H1 (cell line): ENCODE results near the gene CIAO3. TPM values are rescaled to one million over a fixed set of nuclear protein-coding genes. Genes with fewer than 3 reads are reported as not detected.

Source experiments
- CTCF ChIA-PET: fragments of 300-600 bp; sonication (Branson Sonifier 250); formaldehyde crosslinking; loops from one replicate; lab custom pipeline; 2021; ENCODE audit not compliant: partially characterized antibody; lab: Charles Lee
- POLR2A ChIA-PET: fragments of 300-600 bp; sonication (Branson Sonifier 250); formaldehyde crosslinking; loops from one replicate; lab custom pipeline; 2021; ENCODE audit warnings: inconsistent platforms; ENCODE audit not compliant: partially characterized antibody; lab: Charles Lee
- DNase-seq, 2 experiments: peaks; one replicate each; pipeline versions ENCODE4 v3.0.0 to v3.0.0-alpha.2; 2010 to 2022; ENCODE audit warnings: low spot score in 2 of 2, low read depth in 1 of 2, mixed read lengths in 1 of 2
- FAIRE-seq: peaks from 2 replicates; lab custom pipeline; 2011; peaks lifted over from hg19 to GRCh38; lab: Jason Lieb, UNC
- H2AFZ ChIP-seq: 2 replicates; pipeline ENCODE4 v1.8.1; 2012; ENCODE audit warnings: low read length, inconsistent platforms
- H2AK5ac ChIP-seq: 2 replicates; pipeline ENCODE4 v1.6.1; 2013; ENCODE audit warnings: low read depth, low read length
- H2BK120ac ChIP-seq: replicated peaks from 2 replicates; pipeline ENCODE3; 2013; ENCODE audit warnings: low read depth, low read length, inconsistent platforms
- H2BK12ac ChIP-seq: 2 replicates; pipeline ENCODE4 v1.6.1; 2013; ENCODE audit warnings: low read depth, low read length
- H2BK15ac ChIP-seq: 2 replicates; pipeline ENCODE4 v1.6.1; 2013; ENCODE audit warnings: low read length
- H2BK20ac ChIP-seq: 2 replicates; pipeline ENCODE4 v1.6.1; 2013; ENCODE audit warnings: low read length
- H2BK5ac ChIP-seq: 2 replicates; pipeline ENCODE4 v1.6.1; 2013; ENCODE audit warnings: low read depth, low read length
- H3K14ac ChIP-seq: 2 replicates; pipeline ENCODE4 v1.6.1; 2013; ENCODE audit warnings: inconsistent platforms; ENCODE audit not compliant: insufficient read length
- H3K18ac ChIP-seq: 2 replicates; pipeline ENCODE4 v1.6.1; 2013; ENCODE audit warnings: low read length; ENCODE audit errors: extremely low read depth
- H3K23ac ChIP-seq: 2 replicates; pipeline ENCODE4 v1.6.1; 2013; ENCODE audit warnings: inconsistent platforms; ENCODE audit not compliant: insufficient read length
- H3K23me2 ChIP-seq: 2 replicates; pipeline ENCODE4 v1.6.1; 2013; ENCODE audit warnings: low read depth, low read length
- H3K27ac ChIP-seq: 2 replicates; pipeline ENCODE4 v1.6.1; 2011; ENCODE audit warnings: low read depth, low read length, inconsistent platforms
- H3K27me3 ChIP-seq, 4 experiments: replicated peaks in 1 of 4; 1 replicate in 1 of 4; 2 replicates in 3 of 4; pipeline versions ENCODE4 v1.6.1 to v1.8.1; 2011 to 2013; ENCODE audit warnings: low read length in 3 of 4, mild to moderate bottlenecking in 3 of 4, inconsistent platforms in 2 of 4, mixed read lengths in 2 of 4, moderate library complexity in 1 of 4; ENCODE audit not compliant: control insufficient read depth in 3 of 4, insufficient read depth in 3 of 4; ENCODE audit errors: extremely low read depth in 1 of 4
- H3K36me3 ChIP-seq, 4 experiments: 2 replicates each; pipeline versions ENCODE4 v1.6.1 to v1.8.1; 2011 to 2013; ENCODE audit warnings: mild to moderate bottlenecking in 4 of 4, low read length in 3 of 4, moderate library complexity in 2 of 4, control low read depth in 1 of 4, inconsistent platforms in 1 of 4; ENCODE audit not compliant: insufficient read depth in 4 of 4, control insufficient read depth in 2 of 4
- H3K4ac ChIP-seq: replicated peaks from 2 replicates; pipeline ENCODE3; 2013; ENCODE audit warnings: low read length, low read depth, mixed read lengths, inconsistent platforms; ENCODE audit not compliant: insufficient read length
- H3K4me1 ChIP-seq, 4 experiments: replicated peaks in 1 of 4; 1 replicate in 1 of 4; 2 replicates in 3 of 4; pipeline versions ENCODE4 v1.6.1 to v1.8.1; 2011 to 2013; ENCODE audit warnings: low read length in 3 of 4, inconsistent platforms in 2 of 4, mixed read lengths in 1 of 4; ENCODE audit not compliant: insufficient read depth in 4 of 4, control insufficient read depth in 3 of 4
- H3K4me2 ChIP-seq, 2 experiments: 2 replicates each; pipeline versions ENCODE4 v1.6.1 to v1.8.1; 2011 to 2013; ENCODE audit warnings: low read depth in 2 of 2, low read length in 2 of 2, control low read depth in 1 of 2, inconsistent platforms in 1 of 2, mild to moderate bottlenecking in 1 of 2; ENCODE audit not compliant: insufficient read depth in 1 of 2
- H3K4me3 ChIP-seq, 4 experiments: fragments of 200-600, 300-600 bp in 1 of 4; sonication (generic), shearing (Covaris generic), sonication (Bioruptor Twin) in 1 of 4; 2 replicates each; pipeline versions ENCODE4 v1.5.1 to v1.8.1; 2011 to 2016; ENCODE audit warnings: low read length in 4 of 4, low read depth in 3 of 4, control low read depth in 2 of 4, inconsistent platforms in 2 of 4, mild to moderate bottlenecking in 2 of 4, mixed read lengths in 1 of 4, moderate library complexity in 1 of 4; ENCODE audit not compliant: insufficient read depth in 2 of 4; ENCODE audit errors: extremely low read depth in 1 of 4
- H3K56ac ChIP-seq: replicated peaks from 2 replicates; pipeline ENCODE3; 2013; ENCODE audit warnings: low read depth, mild to moderate bottlenecking, mixed read lengths, low read length, inconsistent platforms; ENCODE audit not compliant: insufficient read length
- H3K79me1 ChIP-seq: 2 replicates; pipeline ENCODE4 v1.6.1; 2013; ENCODE audit warnings: low read depth, low read length, control low read depth
- H3K79me2 ChIP-seq, 2 experiments: 2 replicates each; pipeline versions ENCODE4 v1.6.1 to v1.8.1; 2012 to 2013; ENCODE audit warnings: low read length in 2 of 2, mild to moderate bottlenecking in 2 of 2, inconsistent platforms in 1 of 2; ENCODE audit not compliant: insufficient read depth in 2 of 2, control insufficient read depth in 1 of 2
- H3K9ac ChIP-seq, 4 experiments: replicated peaks in 1 of 4; 1 replicate in 1 of 4; 2 replicates in 3 of 4; pipeline versions ENCODE4 v1.6.1 to v1.8.1; 2011 to 2013; ENCODE audit warnings: low read depth in 3 of 4, low read length in 3 of 4, control low read depth in 2 of 4, mild to moderate bottlenecking in 2 of 4, moderate library complexity in 2 of 4, inconsistent platforms in 1 of 4; ENCODE audit errors: extremely low read depth in 1 of 4
- H3K9me3 ChIP-seq, 2 experiments: 2 replicates each; pipeline versions ENCODE4 v1.6.1 to v1.8.1; 2012 to 2013; ENCODE audit warnings: mild to moderate bottlenecking in 2 of 2, moderate library complexity in 2 of 2, control low read depth in 1 of 2, inconsistent platforms in 1 of 2, low read depth in 1 of 2, low read length in 1 of 2, mixed read lengths in 1 of 2; ENCODE audit not compliant: insufficient read depth in 2 of 2
- H4K20me1 ChIP-seq, 2 experiments: replicated peaks in 1 of 2; 2 replicates each; pipeline versions ENCODE3 to v1.8.1; 2011 to 2013; ENCODE audit warnings: inconsistent platforms in 2 of 2, low read length in 2 of 2, mild to moderate bottlenecking in 1 of 2; ENCODE audit not compliant: insufficient read depth in 2 of 2, control insufficient read depth in 1 of 2
- H4K5ac ChIP-seq: 2 replicates; pipeline ENCODE4 v1.6.1; 2013; ENCODE audit warnings: low read length, low read depth, mixed read lengths, inconsistent platforms; ENCODE audit not compliant: insufficient read length
- H4K8ac ChIP-seq: 2 replicates; pipeline ENCODE4 v1.8.0; 2013; ENCODE audit warnings: mild to moderate bottlenecking, moderate library complexity, low read length, inconsistent platforms; ENCODE audit not compliant: insufficient read depth; ENCODE audit errors: extremely low read depth
- H4K91ac ChIP-seq: replicated peaks from 2 replicates; pipeline ENCODE3; 2013; ENCODE audit warnings: low read length, mixed read lengths, inconsistent platforms; ENCODE audit not compliant: insufficient read length
- BCL11A ChIP-seq, 2 experiments: IDR thresholded peaks; one replicate each; pipeline ENCODE4 v1.6.1; 2011; ENCODE audit warnings: low read depth in 2 of 2, low read length in 2 of 2, mild to moderate bottlenecking in 2 of 2
- CBX8 ChIP-seq: fragments of 300-800, 300-1000 bp; sonication (generic); IDR thresholded peaks from 2 replicates; pipeline ENCODE4 v1.7.1; 2016; ENCODE audit warnings: low read depth, low read length, borderline replicate concordance
- CREB1 ChIP-seq: IDR thresholded peaks from 2 replicates; pipeline ENCODE4 v1.6.1; 2012; ENCODE audit warnings: inconsistent platforms
- CTBP2 ChIP-seq: IDR thresholded peaks from 2 replicates; pipeline ENCODE4 v1.7.0; 2011; ENCODE audit warnings: borderline replicate concordance, mild to moderate bottlenecking, moderate library complexity, mixed read lengths, low read length; ENCODE audit not compliant: insufficient read depth, insufficient read length
- EGR1 ChIP-seq: IDR thresholded peaks from 2 replicates; pipeline ENCODE4 v1.6.1; 2011; ENCODE audit warnings: low read depth, low read length, borderline replicate concordance
- HDAC2 ChIP-seq, 2 experiments: fragments of 300-600 bp in 1 of 2; sonication (generic) in 1 of 2; IDR thresholded peaks; 2 replicates each; pipeline ENCODE4 v1.6.1; 2011 to 2012; ENCODE audit warnings: low read depth in 2 of 2, low read length in 2 of 2, mild to moderate bottlenecking in 2 of 2, moderate library complexity in 2 of 2, borderline replicate concordance in 1 of 2, inconsistent platforms in 1 of 2
- POLR2A ChIP-seq, 2 experiments: IDR thresholded peaks; 1 replicate in 1 of 2; 2 replicates in 1 of 2; pipeline ENCODE4 v1.6.1; 2011; ENCODE audit warnings: low read depth in 2 of 2, low read length in 2 of 2, mild to moderate bottlenecking in 2 of 2; ENCODE audit errors: control extremely low read depth in 1 of 2
- POU5F1 ChIP-seq: IDR thresholded peaks from 2 replicates; pipeline ENCODE4 v1.6.1; 2011; ENCODE audit warnings: low read depth, mild to moderate bottlenecking, low read length, moderate library complexity
- RAD21 ChIP-seq, 2 experiments: IDR thresholded peaks in 1 of 2; conservative IDR thresholded peaks in 1 of 2; 2 replicates each; pipeline ENCODE4 v1.6.1; 2011; ENCODE audit warnings: low read depth in 2 of 2, low read length in 2 of 2, improper control_type of control experiment in 1 of 2, inconsistent platforms in 1 of 2, mild to moderate bottlenecking in 1 of 2, moderate library complexity in 1 of 2
- SAP30 ChIP-seq: fragments of 300-600 bp; sonication (generic); IDR thresholded peaks from 2 replicates; pipeline ENCODE4 v1.7.1; 2012; ENCODE audit warnings: low read length, moderate library complexity, mild to moderate bottlenecking, inconsistent platforms; ENCODE audit not compliant: insufficient read depth, insufficient replicate concordance
- TAF7 ChIP-seq: optimal IDR thresholded peaks from 2 replicates; pipeline ENCODE3; 2011; ENCODE audit warnings: low read depth, mild to moderate bottlenecking, inconsistent platforms, low read length, moderate library complexity, borderline replicate concordance
- WGBS, 2 experiments: shearing (Covaris generic) in 1 of 2; methylation state at CpG; one replicate each; pipeline versions ENCODE4 v1.1.6 to v1.1.7; 2013 to 2015; ENCODE audit warnings: low lambda C conversion rate in 2 of 2, mixed read lengths in 2 of 2, inconsistent platforms in 1 of 2, low coverage in 1 of 2, missing lambda C conversion rate in 1 of 2; ENCODE audit not compliant: insufficient replicate concordance in 2 of 2, insufficient coverage in 1 of 2, insufficient read length in 1 of 2; ENCODE audit errors: extremely low coverage in 1 of 2, missing lambda C conversion rate in 1 of 2; 5-methylcytosine and 5-hydroxymethylcytosine counted together
- polyA plus RNA-seq, 7 experiments: library from polyadenylated mRNA; depleted of rRNA in 3 of 7; stranded (reverse) in 5 of 7; unstranded in 2 of 7; fragments of >200 nt in 5 of 7; fragments of 200-250 nt in 2 of 7; gene quantifications; 1 replicate in 5 of 7; 2 replicates in 1 of 7; 4 replicates in 1 of 7; pipeline versions ENCODE4 v1.2.1 to v1.2.3, GENCODE V29; 2011 to 2013; ENCODE audit warnings: missing spikeins in 2 of 7, mixed read lengths in 2 of 7
- total RNA-seq: library from RNA; stranded (reverse); fragmentation: NEBNext Ultra II Directional; extraction: Animal tissue kit (Norgen Biotek cat#: 25700); gene quantifications from 2 replicates; pipeline ENCODE4 v1.2.1, GENCODE V29; 2021
- TF ChIP-seq, protein P1 (sequence below): IDR thresholded peaks from 2 replicates; pipeline ENCODE4 v1.6.1; 2012; ENCODE audit warnings: inconsistent platforms

Gene CIAO3
- total and polyA plus RNA-seq, 2 of the 8 experiments (the other 6 are each of a cell fraction or from before 2014, with no cell fraction given): 20.0 to 20.4 TPM

DNA sequence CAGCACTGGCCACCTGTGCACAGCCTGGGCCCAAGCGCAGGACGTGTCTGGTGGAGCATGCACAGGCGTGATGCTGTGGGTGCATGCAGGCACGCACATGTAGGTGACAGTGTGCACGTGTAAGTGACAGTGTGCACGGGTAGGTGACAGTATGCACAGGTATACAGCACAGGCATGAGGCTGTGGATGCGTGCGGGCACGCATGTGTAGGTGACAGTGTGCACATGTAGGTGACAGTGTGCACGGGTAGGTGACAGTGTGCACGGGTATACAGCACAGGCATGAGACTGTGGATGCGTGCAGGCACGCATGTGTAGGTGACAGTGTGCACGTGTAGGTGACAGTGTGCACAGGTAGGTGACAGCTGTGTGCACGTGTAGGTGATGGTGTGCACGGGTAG is 39.5 kb upstream of the CIAO3 start:
- FAIRE-seq: no peak
- no peak overlapping the region for H3K9ac ChIP-seq
- TF ChIP-seq CTBP2: no peak
- no peak for TF ChIP-seq POU5F1
- TF ChIP-seq TAF7: no peak
- TF ChIP-seq, protein P1, sequence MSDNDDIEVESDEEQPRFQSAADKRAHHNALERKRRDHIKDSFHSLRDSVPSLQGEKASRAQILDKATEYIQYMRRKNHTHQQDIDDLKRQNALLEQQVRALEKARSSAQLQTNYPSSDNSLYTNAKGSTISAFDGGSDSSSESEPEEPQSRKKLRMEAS: no peak
- no peak for TF ChIP-seq HDAC2 (IDR thresholded peaks at IDR 0.05; ENCODE audit: borderline replicate concordance in 1 of 2, low read depth in 2 of 2, low read length in 2 of 2)
- no peak for TF ChIP-seq POLR2A (IDR thresholded peaks at IDR 0.05; ENCODE audit: control extremely low read depth in 1 of 2, low read depth in 2 of 2, low read length in 2 of 2)
- TF ChIP-seq EGR1: no peak
- no peak for TF ChIP-seq RAD21 (IDR thresholded peaks at IDR 0.05 in 1 of 2, conservative IDR thresholded peaks at IDR 0.05 in 1 of 2; ENCODE audit: low read depth in 2 of 2, low read length in 2 of 2)
- TF ChIP-seq CREB1: no peak
- no peak for TF ChIP-seq BCL11A (IDR thresholded peaks at IDR 0.05; ENCODE audit: low read depth in 2 of 2, low read length in 2 of 2)
- no peak for TF ChIP-seq CBX8
- no peak for TF ChIP-seq SAP30

More for the DNA sequence above, 39.5 kb upstream of the CIAO3 start:
- Histone ChIP-seq H4K91ac (no peak overlapping the region), H3K36me3 (no peaks in the 10 kb centered on the region), H3K14ac (no peak overlapping the region), H4K20me1 (peaks cover 2 to 6% of the 10 kb centered on the region in 2 experiments), H3K23ac (no peak overlapping the region), H3K4ac (no peak overlapping the region), H2AK5ac (no peak overlapping the region), H3K56ac (no peak overlapping the region), H4K8ac (no peak overlapping the region), H4K5ac (no peak overlapping the region), H2AFZ (no peak overlapping the region), H3K4me3 (no peak overlapping the region), H3K79me1 (no peaks in the 10 kb centered on the region), H2BK12ac (0 out of 2 replicates have a peak overlapping the region, but pooled peaks have one; percentile 17), H3K27me3 (peaks cover 0 to 3% (median under 1%) of the 10 kb centered on the region in 4 experiments; a peak in 3 of 7 replicates), H2BK20ac (no peak overlapping the region), H3K4me2 (no peak overlapping the region), H3K23me2 (no peaks in the 10 kb centered on the region; the same call in 1 of the 2 replicates), H2BK120ac (no peak overlapping the region), H2BK15ac (no peak overlapping the region), H3K27ac (no peak overlapping the region), H2BK5ac (0 out of 2 replicates have a peak overlapping the region, but pooled peaks have one; percentile 16), H3K9me3 (no peaks in the 10 kb centered on the region), H3K18ac (no peak overlapping the region), H3K79me2 (no peaks in the 10 kb centered on the region), H3K4me1 (peaks cover 0 to 2% (median under 1%) of the 10 kb centered on the region in 4 experiments; a peak in 2 of 7 replicates)
- CTCF ChIA-PET: interaction anchor here (0.6 to 13.7 kb wide), 7 partner anchors 10 to 584 kb away, joined by 3 to 424 read pairs (median 4); partner anchors contain the start of genes ANTKMT, CCDC78, CIAO3 and HAGHL
- WGBS, 2 experiments: 90% methylated on average over 16 of the region's 16 CpGs; no CpG with 5 or more reads in 1 of the 2 experiments
- no peak for DNase-seq
- POLR2A ChIA-PET: interaction anchor here (0.7 to 1.0 kb wide), 3 partner anchors 35 to 60 kb away, joined by 3 to 4 read pairs (median 4); no protein-coding TSS in a partner anchor
